ENCODE results near the gene KIAA1671.

Gene KIAA1671

DNA sequence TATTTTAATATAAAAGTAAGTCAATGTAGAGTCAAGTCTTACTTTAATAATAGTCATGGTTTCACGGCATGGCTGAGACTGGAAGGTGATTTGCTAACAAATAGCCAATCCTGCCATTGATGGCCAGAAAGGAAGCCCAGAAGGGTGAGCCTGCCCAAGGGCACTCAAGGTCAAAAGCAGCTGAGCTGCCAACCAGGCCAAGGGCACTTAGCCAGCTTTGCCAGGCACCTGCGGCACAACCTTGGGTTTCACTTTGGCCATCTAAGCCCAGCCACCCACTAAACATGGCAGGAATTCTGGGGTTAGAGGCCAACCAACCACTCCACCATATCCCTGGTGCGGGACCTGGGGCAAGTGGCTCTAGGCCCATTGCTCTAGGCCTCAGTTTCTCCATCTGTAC lies 10.2 kb upstream of the KIAA1671 start:
- ChIA-PET CTCF (interaction anchor here (1.3 to 7.4 kb wide), 2 partner anchors 9 to 108 kb away, joined by 3 to 75 read pairs; no protein-coding TSS in a partner anchor), POLR2A (no interaction called here)
- no peak for DNase-seq (ENCODE audit: extremely low spot score)
- no peak for TF ChIP-seq CTCF (IDR thresholded peaks at IDR 0.05; ENCODE audit: control extremely low read depth, extremely low read depth, low read depth, missing control alignments)

- TF ChIP-seq CTCF (IDR thresholded peaks at IDR 0.05; ENCODE audit: control extremely low read depth, extremely low read depth, low read depth, missing control alignments): no peak
- ChIA-PET POLR2A (no interaction called here), CTCF (interaction anchor here (0.6 to 1.8 kb wide), 2 partner anchors 11 to 107 kb away, joined by 3 to 6 read pairs; no protein-coding TSS in a partner anchor)
- no peak for DNase-seq (ENCODE audit: extremely low spot score)
These were observed 8.1 kb upstream of the KIAA1671 start for GRCh38 chr22:24944217-24944937.

DNA sequence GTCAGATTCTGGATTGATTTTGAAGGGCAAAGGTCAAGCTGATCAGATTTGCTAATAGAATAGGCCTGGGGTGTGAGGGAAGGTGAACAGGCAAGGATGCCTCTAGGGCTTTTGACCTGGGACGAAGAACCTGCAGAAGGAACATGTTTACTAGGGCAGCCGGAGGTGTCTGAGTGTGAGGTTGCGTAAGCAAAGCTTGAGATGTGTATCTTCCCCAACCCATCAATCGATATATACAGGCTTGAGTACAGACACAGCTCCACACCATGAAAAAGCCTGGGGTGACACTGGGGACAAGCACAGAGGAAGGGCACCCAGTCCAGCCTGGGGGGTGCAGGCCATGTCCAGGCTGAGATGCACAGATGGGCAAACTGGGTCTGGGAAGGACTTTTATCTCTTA lies 7.1 kb upstream of the KIAA1671 start:
- ChIA-PET POLR2A (no interaction called here), CTCF (interaction anchor here (1.8 kb wide), 1 partner anchor 106 kb away, joined by 6 read pairs; no protein-coding TSS in a partner anchor)
- no peak for TF ChIP-seq CTCF (IDR thresholded peaks at IDR 0.05; ENCODE audit: control extremely low read depth, extremely low read depth, low read depth, missing control alignments)
- no peak for DNase-seq (ENCODE audit: extremely low spot score)

DNA sequence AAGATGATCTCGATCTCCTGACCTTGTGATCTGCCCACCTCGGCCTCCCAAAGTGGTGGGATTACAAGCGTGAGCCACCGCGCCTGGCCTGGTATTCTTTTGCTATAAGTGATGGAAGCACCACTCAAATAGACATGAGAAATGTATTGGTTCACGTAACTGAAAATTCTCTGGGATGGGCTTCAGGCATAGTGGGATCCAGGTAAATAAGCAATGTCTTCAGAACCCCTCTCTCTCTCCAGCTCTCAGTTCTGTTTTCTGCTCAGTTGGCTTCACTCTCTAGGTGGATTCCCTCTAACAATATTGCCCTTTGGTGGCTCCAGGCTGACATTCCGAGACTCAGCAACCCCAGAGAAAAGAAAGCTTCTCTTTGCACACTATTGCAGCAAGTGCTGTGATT lies 5.1 kb upstream of the KIAA1671 start:
- CTCF ChIA-PET: interaction anchor here (1.6 kb wide), 1 partner anchor 10 kb away, joined by 4 read pairs; no protein-coding TSS in a partner anchor
- POLR2A ChIA-PET: no interaction called here
- DNase-seq (ENCODE audit: extremely low spot score): no peak
- TF ChIP-seq CTCF (IDR thresholded peaks at IDR 0.05; ENCODE audit: control extremely low read depth, extremely low read depth, low read depth, missing control alignments): no peak

DNA sequence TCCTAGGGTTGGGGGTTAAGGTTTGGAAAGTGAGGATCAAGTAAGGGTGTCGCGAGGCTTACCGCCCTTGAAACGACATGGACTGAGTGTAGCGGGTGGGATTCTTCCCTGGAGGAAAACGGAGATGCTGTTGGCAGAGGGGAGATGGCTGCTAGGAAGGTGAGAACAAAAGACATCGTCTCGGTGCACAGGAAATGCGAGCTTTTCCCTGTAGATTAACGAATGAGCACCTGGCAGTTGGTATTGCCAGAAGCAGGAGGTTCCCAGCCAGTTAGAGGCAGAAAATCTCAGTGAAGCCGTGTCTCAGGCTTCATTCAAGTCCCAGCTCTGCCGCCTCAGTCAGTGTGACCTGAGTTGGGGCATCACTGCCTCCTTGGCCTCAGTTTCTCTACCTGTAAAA lies 4.6 kb upstream of the KIAA1671 start:
- POLR2A ChIA-PET: no interaction called here
- CTCF ChIA-PET: interaction anchor here (1.6 kb wide), 1 partner anchor 11 kb away, joined by 4 read pairs; no protein-coding TSS in a partner anchor
- TF ChIP-seq CTCF (IDR thresholded peaks at IDR 0.05; ENCODE audit: control extremely low read depth, extremely low read depth, low read depth, missing control alignments): no peak
- no peak for DNase-seq (ENCODE audit: extremely low spot score)

DNA sequence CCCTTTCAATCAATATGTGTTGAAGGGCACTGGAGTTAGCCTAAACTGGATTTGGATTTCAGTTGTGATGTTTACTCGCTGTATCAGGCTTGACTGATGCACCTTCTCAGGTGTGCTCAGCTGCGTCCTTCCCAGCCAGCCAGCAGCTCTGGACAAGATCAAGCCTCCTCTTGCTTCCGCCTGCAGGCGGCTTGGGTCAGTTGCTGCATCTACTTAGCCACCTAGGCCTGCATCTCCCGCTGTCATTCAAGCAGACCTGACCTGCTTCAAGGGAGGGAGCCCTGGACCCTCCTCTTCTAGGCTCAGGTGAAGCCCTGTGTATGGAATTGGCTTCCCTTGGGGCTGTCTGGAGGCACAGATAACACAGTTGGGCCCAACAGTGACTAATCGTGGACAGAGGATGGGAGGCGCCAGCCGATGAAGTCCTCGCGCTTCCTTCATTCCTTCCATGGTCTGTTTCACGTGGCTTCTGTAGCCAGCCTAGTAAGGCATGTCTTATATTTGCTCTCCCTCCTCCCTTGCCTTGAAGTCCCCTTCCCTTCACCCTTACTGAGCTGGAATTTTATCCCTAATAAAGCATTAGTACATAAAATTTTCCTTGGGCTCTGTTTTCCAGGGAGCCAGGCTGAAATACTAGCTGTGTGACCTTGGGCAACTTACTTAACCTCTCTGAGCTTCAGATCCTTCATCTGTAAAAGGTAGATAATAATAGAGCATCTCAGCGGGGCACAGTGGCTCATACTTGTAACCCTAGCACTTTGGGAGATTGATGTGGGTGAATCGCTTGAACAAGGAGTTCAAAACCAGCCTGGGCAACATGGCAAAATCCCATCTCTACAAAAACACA lies 3.9 kb upstream of the KIAA1671 start:
- no peak for TF ChIP-seq CTCF (IDR thresholded peaks at IDR 0.05; ENCODE audit: control extremely low read depth, extremely low read depth, low read depth, missing control alignments)
- DNase-seq (ENCODE audit: extremely low spot score): no peak
- ChIA-PET POLR2A (no interaction called here), CTCF (interaction anchor here (1.0 kb wide), 1 partner anchor 11 kb away, joined by 3 read pairs; no protein-coding TSS in a partner anchor)

Measured in GM10248 (cell line).